D721Med (cell line): ENCODE results near the gene MB21D2.

Experiments
- DNase-seq: peaks from one replicate; pipeline ENCODE4 v3.0.0; 2011; ENCODE audit warnings: low spot score; ENCODE audit not compliant: insufficient read length
- FAIRE-seq: peaks from 2 replicates; lab custom pipeline; 2011; peaks lifted over from hg19 to GRCh38; lab: Jason Lieb, UNC
- TF ChIP-seq, protein P1 (sequence below): IDR thresholded peaks from 2 replicates; pipeline ENCODE4 v1.5.1; 2012; ENCODE audit warnings: mild to moderate bottlenecking, control low read depth; ENCODE audit not compliant: insufficient read depth; ENCODE audit errors: missing control alignments

Gene MB21D2

GRCh38 chr3:192904632-192905289, 12.9 kb downstream of the MB21D2 start:
- FAIRE-seq = no peak
- DNase-seq = no peak
- TF ChIP-seq, protein P1, sequence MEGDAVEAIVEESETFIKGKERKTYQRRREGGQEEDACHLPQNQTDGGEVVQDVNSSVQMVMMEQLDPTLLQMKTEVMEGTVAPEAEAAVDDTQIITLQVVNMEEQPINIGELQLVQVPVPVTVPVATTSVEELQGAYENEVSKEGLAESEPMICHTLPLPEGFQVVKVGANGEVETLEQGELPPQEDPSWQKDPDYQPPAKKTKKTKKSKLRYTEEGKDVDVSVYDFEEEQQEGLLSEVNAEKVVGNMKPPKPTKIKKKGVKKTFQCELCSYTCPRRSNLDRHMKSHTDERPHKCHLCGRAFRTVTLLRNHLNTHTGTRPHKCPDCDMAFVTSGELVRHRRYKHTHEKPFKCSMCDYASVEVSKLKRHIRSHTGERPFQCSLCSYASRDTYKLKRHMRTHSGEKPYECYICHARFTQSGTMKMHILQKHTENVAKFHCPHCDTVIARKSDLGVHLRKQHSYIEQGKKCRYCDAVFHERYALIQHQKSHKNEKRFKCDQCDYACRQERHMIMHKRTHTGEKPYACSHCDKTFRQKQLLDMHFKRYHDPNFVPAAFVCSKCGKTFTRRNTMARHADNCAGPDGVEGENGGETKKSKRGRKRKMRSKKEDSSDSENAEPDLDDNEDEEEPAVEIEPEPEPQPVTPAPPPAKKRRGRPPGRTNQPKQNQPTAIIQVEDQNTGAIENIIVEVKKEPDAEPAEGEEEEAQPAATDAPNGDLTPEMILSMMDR = no peak

GRCh38 chr3:192902549-192902948, 15.1 kb downstream of the MB21D2 start:
- DNase-seq = peak; percentile 73

GRCh38 chr3:192901435-192901834, 16.2 kb downstream of the MB21D2 start:
- TF ChIP-seq, protein P1 = no peak
- no peak for DNase-seq
- no peak for FAIRE-seq

More at GRCh38 chr3:192902549-192902948, 15.1 kb downstream of the MB21D2 start:
- TF ChIP-seq, protein P1 = no peak
- peak; percentile 94 for FAIRE-seq

DNA sequence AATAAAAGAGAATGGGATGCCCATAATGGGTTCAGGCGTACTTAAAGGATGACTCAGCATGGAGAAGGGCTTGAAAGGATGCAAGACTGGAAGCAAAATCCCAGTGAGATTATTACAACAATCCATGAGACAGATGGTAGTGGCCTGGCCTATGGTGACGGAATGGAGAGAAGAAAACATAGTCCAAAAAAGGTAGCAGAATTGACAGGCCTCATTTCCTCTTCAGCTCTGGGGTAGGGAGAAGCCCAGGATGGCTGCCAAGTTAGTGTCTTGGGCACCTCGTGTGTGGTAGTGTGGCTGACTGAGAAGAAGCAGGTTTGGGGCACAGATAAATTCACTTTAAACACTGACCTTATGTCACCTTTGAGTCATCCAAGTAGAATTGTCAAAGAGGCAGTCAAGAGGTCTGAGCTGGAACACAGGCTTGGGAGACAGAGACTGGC, 18.1 kb downstream of the MB21D2 start:
- TF ChIP-seq, protein P1 = no peak
- DNase-seq (no peak), FAIRE-seq (no peak)

DNA sequence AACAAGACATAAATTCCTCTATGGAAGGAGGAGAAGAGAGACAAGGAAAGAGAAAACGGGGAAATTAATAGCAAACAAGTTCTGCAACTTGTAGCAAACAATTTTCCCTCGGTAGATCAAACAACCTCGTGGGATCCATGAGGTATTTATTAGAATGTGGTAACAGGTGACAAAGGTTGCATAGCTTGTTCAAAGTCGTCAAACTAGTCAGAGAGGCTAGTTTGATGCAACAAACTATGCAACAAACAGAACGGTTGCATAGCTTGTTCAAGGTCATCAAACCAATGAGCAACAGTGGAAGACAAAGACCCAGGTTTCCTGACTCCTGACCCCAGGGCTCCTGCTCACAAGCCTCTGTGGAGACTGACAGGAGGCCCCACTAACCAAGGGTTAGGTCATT, 20.7 kb downstream of the MB21D2 start:
- no peak for FAIRE-seq
- DNase-seq = no peak
- TF ChIP-seq, protein P1 = no peak

- FAIRE-seq = no peak
- no peak for DNase-seq
- TF ChIP-seq, protein P1 = no peak
Measured at GRCh38 chr3:192896208-192896607, 21.4 kb downstream of the MB21D2 start.

DNA sequence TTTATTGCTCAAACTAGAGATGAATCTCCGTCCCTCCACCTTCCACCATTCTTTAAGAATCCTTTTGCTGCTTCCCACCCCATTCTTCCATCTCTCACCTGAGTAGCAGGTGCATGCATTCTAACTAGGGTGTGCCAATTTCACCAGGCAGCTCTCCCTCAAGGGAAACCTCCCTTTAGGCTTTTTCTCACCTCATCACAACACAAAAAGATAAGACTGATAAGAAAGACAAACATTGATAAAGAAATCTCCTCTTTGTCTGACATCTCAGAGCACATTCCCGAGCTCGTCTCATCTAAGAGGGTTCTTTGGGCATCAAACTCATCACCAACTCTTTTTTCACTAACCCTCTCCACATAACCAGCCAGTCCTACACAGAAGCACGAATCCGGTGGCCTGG, 23.0 kb downstream of the MB21D2 start:
- no peak for FAIRE-seq
- TF ChIP-seq, protein P1 = no peak
- DNase-seq = no peak
